ENCODE data around the gene PKNOX2.

PKNOX2 gene

DNA sequence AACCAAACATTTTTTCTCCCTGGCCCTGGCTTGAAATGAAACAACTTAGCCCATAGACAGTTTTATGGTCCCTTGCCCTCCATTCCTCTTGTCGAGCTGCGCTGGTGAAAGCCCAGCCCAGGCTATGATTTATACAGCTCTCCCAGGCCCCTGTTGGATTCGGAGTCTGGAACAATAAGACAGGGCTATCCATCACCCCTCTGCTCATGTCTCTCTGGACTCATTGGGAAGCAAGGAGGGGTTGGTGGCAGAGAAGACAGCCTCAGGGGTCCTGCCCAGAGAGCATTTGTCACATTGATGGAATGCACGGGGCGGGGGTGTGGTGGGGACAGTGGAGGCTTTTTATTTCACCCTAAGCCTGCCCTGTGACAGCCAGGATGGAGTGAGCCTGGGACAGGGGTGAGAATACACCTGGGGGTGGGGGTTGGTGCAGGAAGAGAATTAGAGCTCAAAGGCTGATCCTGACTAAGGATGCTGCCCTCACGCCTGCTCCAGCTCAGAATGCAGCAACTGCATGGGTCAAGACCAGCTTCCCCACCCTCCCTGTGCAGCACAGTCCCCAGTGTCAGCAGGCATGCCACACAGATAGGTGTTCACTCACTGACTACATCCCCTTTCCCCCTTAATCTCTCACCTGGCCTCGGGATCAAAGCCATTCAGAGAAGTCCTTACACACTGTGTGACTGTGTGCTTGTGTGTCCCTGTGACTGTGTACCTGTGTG, 10.0 kb upstream of the PKNOX2 start:
- no peak for DNase-seq (ENCODE audit: extremely low read depth, low read depth)
- TF ChIP-seq, protein P1, sequence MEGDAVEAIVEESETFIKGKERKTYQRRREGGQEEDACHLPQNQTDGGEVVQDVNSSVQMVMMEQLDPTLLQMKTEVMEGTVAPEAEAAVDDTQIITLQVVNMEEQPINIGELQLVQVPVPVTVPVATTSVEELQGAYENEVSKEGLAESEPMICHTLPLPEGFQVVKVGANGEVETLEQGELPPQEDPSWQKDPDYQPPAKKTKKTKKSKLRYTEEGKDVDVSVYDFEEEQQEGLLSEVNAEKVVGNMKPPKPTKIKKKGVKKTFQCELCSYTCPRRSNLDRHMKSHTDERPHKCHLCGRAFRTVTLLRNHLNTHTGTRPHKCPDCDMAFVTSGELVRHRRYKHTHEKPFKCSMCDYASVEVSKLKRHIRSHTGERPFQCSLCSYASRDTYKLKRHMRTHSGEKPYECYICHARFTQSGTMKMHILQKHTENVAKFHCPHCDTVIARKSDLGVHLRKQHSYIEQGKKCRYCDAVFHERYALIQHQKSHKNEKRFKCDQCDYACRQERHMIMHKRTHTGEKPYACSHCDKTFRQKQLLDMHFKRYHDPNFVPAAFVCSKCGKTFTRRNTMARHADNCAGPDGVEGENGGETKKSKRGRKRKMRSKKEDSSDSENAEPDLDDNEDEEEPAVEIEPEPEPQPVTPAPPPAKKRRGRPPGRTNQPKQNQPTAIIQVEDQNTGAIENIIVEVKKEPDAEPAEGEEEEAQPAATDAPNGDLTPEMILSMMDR (IDR thresholded peaks at IDR 0.05; ENCODE audit: low read depth, low read length): no peak

DNA sequence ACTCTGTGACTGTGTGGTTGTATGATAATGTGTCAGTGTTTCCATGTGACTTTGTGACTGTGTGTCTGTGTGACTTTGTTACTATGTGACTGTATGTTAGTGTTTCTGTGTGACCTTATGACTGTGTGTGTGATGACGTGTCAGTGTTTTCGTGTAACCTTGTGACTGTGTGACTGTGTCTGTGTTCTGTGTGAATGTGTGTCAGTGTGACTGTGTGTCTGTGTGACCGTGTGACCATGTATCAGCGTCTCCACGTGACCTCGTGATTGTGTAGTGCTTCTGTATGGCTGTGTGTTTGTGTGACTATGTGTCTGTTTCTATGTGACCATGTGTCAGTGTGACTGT, 9.5 kb upstream of the PKNOX2 start:
- TF ChIP-seq, protein P1 (IDR thresholded peaks at IDR 0.05; ENCODE audit: low read depth, low read length): no peak
- DNase-seq (ENCODE audit: extremely low read depth, low read depth): no peak

DNA sequence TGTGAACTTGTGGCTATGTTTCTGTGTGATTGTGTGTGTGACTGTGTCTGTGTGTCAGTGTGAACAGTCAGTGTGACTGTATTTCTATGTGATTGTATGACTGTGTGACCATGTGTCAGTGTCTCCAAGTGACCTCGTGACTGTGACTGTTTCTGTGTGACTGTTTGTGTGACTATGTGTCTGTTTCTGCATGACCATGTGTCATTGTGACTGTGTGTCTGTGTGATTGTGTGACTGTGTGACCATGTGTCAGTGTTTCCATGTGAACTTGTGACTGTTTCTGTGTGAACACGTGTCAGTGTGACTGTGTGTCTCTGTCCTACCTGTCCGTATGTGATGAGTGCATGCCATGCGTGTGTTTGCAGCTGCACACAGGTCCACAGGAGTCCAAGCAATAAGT, 8.8 kb upstream of the PKNOX2 start:
- TF ChIP-seq, protein P1 (IDR thresholded peaks at IDR 0.05; ENCODE audit: low read depth, low read length): no peak
- no peak for DNase-seq (ENCODE audit: extremely low read depth, low read depth)

DNA sequence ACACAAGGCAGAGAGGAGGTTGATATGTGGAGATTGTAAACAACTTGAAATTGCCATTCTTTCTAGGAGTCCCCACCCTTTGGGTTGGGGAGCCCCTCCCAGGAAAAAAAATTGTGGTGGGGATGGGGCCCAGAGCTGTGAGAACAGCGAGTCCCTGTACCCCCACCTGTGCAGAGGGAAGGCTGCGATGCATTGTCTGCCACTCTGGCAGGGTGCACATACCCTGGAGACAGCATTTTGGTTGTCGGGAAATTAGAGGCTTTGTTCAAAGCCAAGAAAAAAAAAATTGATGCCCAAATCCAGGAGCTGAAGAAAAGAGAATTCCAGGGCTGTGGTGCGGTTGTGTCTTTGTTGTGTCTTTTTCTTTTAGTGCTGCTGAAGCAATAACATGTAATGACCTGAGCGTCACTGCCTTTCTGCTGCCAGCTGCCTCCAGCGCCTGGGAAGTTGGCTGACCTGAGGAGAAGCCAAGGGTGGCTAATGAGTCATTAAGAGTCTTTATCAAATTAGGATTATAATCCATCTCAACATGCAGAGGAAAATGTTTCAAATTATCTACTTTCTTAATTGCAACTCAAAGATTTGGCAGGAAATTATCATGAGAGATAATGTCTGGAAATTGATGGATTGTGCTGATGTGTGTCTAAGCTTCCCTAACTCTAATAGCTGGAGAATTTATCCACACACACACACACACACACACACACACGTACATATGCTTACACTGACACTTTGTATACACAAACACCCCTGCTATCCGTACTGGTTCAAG, 8.0 kb upstream of the PKNOX2 start:
- DNase-seq (ENCODE audit: extremely low read depth, low read depth): no peak

DNA sequence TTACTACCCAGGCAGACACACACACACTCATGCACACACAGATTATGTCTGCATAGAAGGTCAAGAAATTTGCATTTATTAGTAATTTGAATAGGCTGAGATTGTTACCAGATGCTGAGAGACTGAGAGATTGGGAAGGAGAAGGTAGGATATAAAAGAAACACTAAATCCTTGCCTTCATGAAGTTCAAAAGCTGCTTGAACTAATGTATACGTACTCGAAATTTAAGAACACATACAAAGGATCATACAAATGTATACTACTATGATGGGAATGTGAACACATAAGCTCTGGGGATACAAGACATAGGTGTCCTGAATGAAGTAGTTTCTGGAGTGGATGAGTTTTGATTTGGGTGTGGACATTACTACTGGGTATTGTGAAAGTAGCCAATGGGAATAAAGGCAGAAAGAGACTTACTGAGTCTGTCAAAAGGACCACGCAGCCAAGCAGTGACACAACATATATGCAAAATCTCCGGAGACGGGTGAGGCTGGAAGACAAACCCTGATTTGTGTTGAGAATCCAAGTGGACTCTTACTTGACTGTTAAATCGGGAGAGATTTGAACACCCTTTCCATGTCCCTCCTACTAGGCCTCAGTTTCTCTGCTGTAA, 7.3 kb upstream of the PKNOX2 start:
- DNase-seq (ENCODE audit: extremely low read depth, low read depth): no peak
- TF ChIP-seq, protein P1 (IDR thresholded peaks at IDR 0.05; ENCODE audit: low read depth, low read length): no peak

More for the DNA sequence above, 8.0 kb upstream of the PKNOX2 start:
- TF ChIP-seq, protein P1 (IDR thresholded peaks at IDR 0.05; ENCODE audit: low read depth, low read length): no peak

DNA sequence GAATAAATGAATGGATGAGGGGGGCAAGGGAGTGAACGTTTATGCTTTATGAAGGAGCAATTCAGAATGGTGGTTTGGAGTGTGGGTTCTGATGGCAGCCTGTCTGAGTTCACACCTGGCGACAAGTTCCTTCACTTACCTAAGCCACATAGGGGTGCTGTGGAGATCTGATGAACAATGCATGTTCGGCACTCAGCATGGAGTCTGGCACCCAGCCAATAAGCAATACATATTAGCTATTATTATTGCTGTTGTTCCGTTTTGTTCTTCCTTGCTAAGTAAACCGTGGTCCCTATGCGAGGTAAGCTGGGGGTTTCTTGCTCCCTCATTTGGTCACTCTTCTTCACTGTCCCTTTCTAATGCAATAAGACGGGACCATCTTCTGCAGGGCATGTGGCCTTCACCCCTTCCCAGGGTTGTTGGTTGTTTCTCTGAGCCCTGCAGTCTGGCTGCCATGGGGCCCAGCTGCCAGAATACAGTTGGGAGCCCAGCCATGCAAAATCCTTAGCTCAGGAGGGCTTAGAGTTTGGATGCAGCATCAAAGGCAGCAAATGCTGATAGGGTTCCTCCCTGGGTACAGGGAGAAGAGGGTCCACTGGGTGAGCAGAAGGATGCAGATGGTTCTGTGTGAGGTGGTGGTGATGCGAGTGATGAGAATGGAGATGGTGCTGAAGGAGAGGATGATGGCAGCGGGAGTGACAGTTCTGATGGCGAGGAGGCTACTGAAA, 6.4 kb upstream of the PKNOX2 start:
- TF ChIP-seq, protein P1 (IDR thresholded peaks at IDR 0.05; ENCODE audit: low read depth, low read length): no peak
- no peak for DNase-seq (ENCODE audit: extremely low read depth, low read depth)
